Transverse colon (tissue), 4 donors: ENCODE measurements around the gene ADAMTS8. TPM values are rescaled to one million over a fixed set of nuclear protein-coding genes. Genes with fewer than 3 reads are reported as not detected.

Experiments used
- DNase-seq: peaks from one replicate; pipeline ENCODE4 v3.0.0-alpha.2; 2019
- H3K27ac ChIP-seq, 4 donors: fragments of 200-600 bp; sonication (generic); 2 replicates each; pipeline ENCODE4 v1.5.1; 2016 to 2018; ENCODE audit warnings: inconsistent platforms in 4 of 4
- H3K27me3 ChIP-seq: fragments of 200-600 bp; sonication (generic); 2 replicates; pipeline ENCODE4 v1.5.1; 2017; ENCODE audit warnings: inconsistent platforms
- H3K36me3 ChIP-seq, 4 donors: fragments of 200-600 bp; sonication (generic); 2 replicates each; pipeline ENCODE4 v1.5.1; 2017 to 2019; ENCODE audit warnings: inconsistent platforms in 4 of 4
- H3K4me1 ChIP-seq, 4 donors: fragments of 200-600 bp; sonication (generic); 2 replicates each; pipeline ENCODE4 v1.5.1; 2017 to 2020; ENCODE audit warnings: inconsistent platforms in 4 of 4
- H3K4me3 ChIP-seq, 4 donors: fragments of 200-600 bp; sonication (generic); 1 replicate in 1 of 4; 2 replicates in 3 of 4; pipeline versions ENCODE4 v1.5.1 to v1.6.1; 2017 to 2019; ENCODE audit warnings: inconsistent platforms in 4 of 4
- H3K9me3 ChIP-seq, 2 donors: fragments of 200-600 bp; sonication (generic); 2 replicates each; pipeline ENCODE4 v1.5.1; 2017 to 2019; ENCODE audit warnings: inconsistent platforms in 2 of 2
- CTCF ChIP-seq, 5 experiments: fragments of 200-600 bp in 3 of 5; fragments of 450-650 bp in 2 of 5; sonication (generic) in 3 of 5; IDR thresholded peaks; 1 replicate in 2 of 5; 2 replicates in 3 of 5; pipeline ENCODE4 v1.5.1; 2016 to 2017; ENCODE audit warnings: antibody characterized with exemption in 5 of 5, inconsistent platforms in 3 of 5, mild to moderate bottlenecking in 2 of 5, moderate library complexity in 1 of 5
- EP300 ChIP-seq: sonication (generic); formaldehyde crosslinking; IDR thresholded peaks from one replicate; pipeline ENCODE4 v1.6.1; 2017; ENCODE audit warnings: antibody characterized with exemption, low read depth
- POLR2A ChIP-seq: fragments of 450-650 bp; IDR thresholded peaks from one replicate; pipeline ENCODE4 v1.6.1; 2016; ENCODE audit warnings: antibody characterized with exemption, mild to moderate bottlenecking, moderate library complexity
- POLR2AphosphoS5 ChIP-seq, 3 donors: sonication (generic); formaldehyde crosslinking; IDR thresholded peaks; one replicate each; pipeline ENCODE4 v1.6.1; 2016; ENCODE audit warnings: antibody characterized with exemption in 3 of 3
- WGBS, 2 donors: methylation state at CpG; one replicate each; pipeline ENCODE4 v1.1.5; 2018; ENCODE audit warnings: low coverage in 1 of 2; 5-methylcytosine and 5-hydroxymethylcytosine counted together
- in situ Hi-C, 4 donors: fragments of 200-750 bp; cut with MboI; loops; one replicate each; pipeline versions ENCODE4 v1.15.0 to v1.15.1; 2017; ENCODE audit warnings: low sequenced_read_pairs in 3 of 4, low pct_ligation_motif_present in 1 of 4, low pct_unique_long_range_greater_than_20kb in 1 of 4
- intact Hi-C: fragments of 100-400 bp; cut with DNase I; formaldehyde crosslinking; loops from one replicate; pipeline ENCODE4 v1.15.1; 2023; ENCODE audit warnings: low total_unique reads
- total RNA-seq, 4 donors: library from RNA; depleted of rRNA; stranded (reverse); fragments of >200 nt; gene quantifications; one replicate each; pipeline ENCODE4 v1.1.0, GENCODE V29; 2016

Gene ADAMTS8
- total RNA-seq, 4 donors from 2014 or later, result 0.27 to 1.00 (median 0.95) TPM; not detected in 1

GRCh38 chr11:130462101-130462885 is 33.9 kb upstream of the ADAMTS8 start:
- Histone ChIP-seq H3K27me3 (no peaks in the 10 kb centered on the region), H3K4me1 (peaks cover 0 to 5% (median 3%) of the 10 kb centered on the region in 4 donors), H3K4me3 (no peak overlapping the region), H3K36me3 (no peaks in the 10 kb centered on the region), H3K27ac (no peak overlapping the region), H3K9me3 (no peaks in the 10 kb centered on the region)
- intact Hi-C loops, result no loop called here
- 85 to 100% methylated on average over 2 to 30 of the region's 31 CpGs for WGBS, 2 donors
- in situ Hi-C loops, result no loop called here
- no peak for TF ChIP-seq POLR2A
- no peak for TF ChIP-seq POLR2AphosphoS5 (IDR thresholded peaks at IDR 0.05)
- TF ChIP-seq CTCF (IDR thresholded peaks at IDR 0.05), result no peak
- TF ChIP-seq EP300, result no peak
- DNase-seq, result no peak

GRCh38 chr11:130459521-130459920 is 31.1 kb upstream of the ADAMTS8 start:
- intact Hi-C loops, result no loop called here

GRCh38 chr11:130458410-130458729 is 30.0 kb upstream of the ADAMTS8 start:
- in situ Hi-C loops, result no loop called here
- Histone ChIP-seq H3K4me3 (no peak overlapping the region), H3K36me3 (no peaks in the 10 kb centered on the region), H3K9me3 (no peaks in the 10 kb centered on the region), H3K27ac (no peak overlapping the region), H3K4me1 (peaks cover 0 to 6% (median 3%) of the 10 kb centered on the region in 4 donors), H3K27me3 (no peaks in the 10 kb centered on the region)
- WGBS, 2 donors, result 78% methylated on average over 4 of the region's 4 CpGs; no CpG with 5 or more reads in 1 of the 2 donors
- intact Hi-C loops, result no loop called here
- no peak for DNase-seq
- TF ChIP-seq POLR2A (no peak), CTCF (IDR thresholded peaks at IDR 0.05) (no peak), EP300 (no peak), POLR2AphosphoS5 (IDR thresholded peaks at IDR 0.05) (no peak)

More at GRCh38 chr11:130459521-130459920, 31.1 kb upstream of the ADAMTS8 start:
- WGBS, 2 donors, result 93% methylated on average over 3 to 7 of the region's 7 CpGs
- Histone ChIP-seq H3K9me3 (no peaks in the 10 kb centered on the region), H3K27ac (no peak overlapping the region), H3K4me3 (no peak overlapping the region), H3K36me3 (no peaks in the 10 kb centered on the region), H3K4me1 (peaks cover 0 to 6% (median 3%) of the 10 kb centered on the region in 4 donors), H3K27me3 (no peaks in the 10 kb centered on the region)
- no peak for TF ChIP-seq POLR2A
- no peak for TF ChIP-seq CTCF (IDR thresholded peaks at IDR 0.05)
- DNase-seq, result no peak
- in situ Hi-C loops, result no loop called here

- no peak overlapping the region for H3K4me3 ChIP-seq
- WGBS, 2 donors, result 74 to 80% methylated on average over 1 to 20 of the region's 20 CpGs
- peak overlapping the region in 1 of 4 donors; percentile 12 for H3K27ac ChIP-seq
- no peaks in the 10 kb centered on the region for H3K36me3 ChIP-seq
- no peak for TF ChIP-seq EP300
- no peak for TF ChIP-seq CTCF (IDR thresholded peaks at IDR 0.05)
- no peak for TF ChIP-seq POLR2AphosphoS5 (IDR thresholded peaks at IDR 0.05)
- TF ChIP-seq POLR2A, result no peak
- H3K27me3 ChIP-seq, result no peaks in the 10 kb centered on the region
- no peaks in the 10 kb centered on the region for H3K9me3 ChIP-seq
- peaks cover 0 to 6% (median 3%) of the 10 kb centered on the region in 4 donors for H3K4me1 ChIP-seq
- in situ Hi-C loops (no loop called here), intact Hi-C loops (no loop called here)
- no peak for DNase-seq
Measured at GRCh38 chr11:130457623-130458409, 29.4 kb upstream of the ADAMTS8 start.
